K562 treated with DMSO at 1 percent for 12 hours (cell line): ENCODE data around the gene PWP2. TPM values are rescaled to one million over a fixed set of nuclear protein-coding genes. Genes with fewer than 3 reads are reported as not detected.

ENCODE experiments used
- total RNA-seq: library from RNA; unstranded; fragments of 300-600 nt; gene quantifications from 2 replicates; pipeline ENCODE4 v1.2.3, GENCODE V29; 2022; ENCODE audit not compliant: insufficient read depth

Gene PWP2
- 11.3 and 18.7 TPM in 2 replicates for total RNA-seq

DNA sequence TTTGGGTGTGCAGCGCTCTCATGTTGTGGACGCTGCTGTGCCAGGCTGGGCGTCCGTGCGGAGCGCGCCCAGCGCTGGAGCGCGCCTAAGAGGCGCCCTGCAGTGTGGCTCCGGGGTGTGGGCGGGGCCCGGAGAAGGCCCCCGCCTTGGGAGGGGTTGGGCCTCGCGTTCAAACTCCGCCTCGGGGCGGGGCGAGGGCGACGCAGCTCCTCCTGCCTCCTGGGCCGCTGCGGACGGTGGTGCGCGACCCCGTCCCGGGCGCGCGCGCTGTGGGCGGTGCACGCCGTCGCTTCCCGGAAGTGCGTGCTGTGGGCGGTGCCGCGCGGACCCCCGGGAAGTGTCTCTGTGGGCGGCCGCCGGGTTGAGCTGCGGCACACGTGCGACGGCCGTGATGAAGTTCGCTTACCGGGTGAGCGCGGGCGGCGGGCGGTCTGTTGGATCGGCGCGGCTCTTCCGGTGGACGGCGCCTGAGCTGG, at the start of gene PWP2:
Gene PWP2 (plus strand): TSS at position 374 of the 476 bp plus-strand sequence. CDS start 18 bp downstream, at position 392.

Other genes starting within 250 kb of the PWP2 start
- 23.0 and 54.1 TPM in 2 replicates for gene AGPAT3, start 242.2 kb upstream of the PWP2 start, total RNA-seq
- 7.0 and 26.1 TPM in 2 replicates for gene TRAPPC10, start 95.1 kb upstream of the PWP2 start, total RNA-seq
- gene GATD3, start 26.3 kb downstream of the PWP2 start, total RNA-seq, result 46.0 and 46.1 TPM in 2 replicates
- gene ICOSLG, start 133.5 kb downstream of the PWP2 start, total RNA-seq, result 2.7 and 7.6 TPM in 2 replicates
- not detected in 2 replicates for gene DNMT3L, start 154.5 kb downstream of the PWP2 start, total RNA-seq
- gene AIRE, start 178.5 kb downstream of the PWP2 start, total RNA-seq, result not detected in 2 replicates
- 110 and 116 TPM in 2 replicates for gene PFKL, start 192.7 kb downstream of the PWP2 start, total RNA-seq
- gene CFAP410, start 232.0 kb downstream of the PWP2 start, total RNA-seq, result 16.6 and 20.3 TPM in 2 replicates
- 3.7 and 5.5 TPM in 2 replicates for gene TRPM2, start 246.2 kb downstream of the PWP2 start, total RNA-seq